GM21360 (cell line): ENCODE results near the gene TUBGCP3.

Source experiments
- ATAC-seq: cut with Tn5 transposase; IDR thresholded peaks from one replicate; pipeline ENCODE4 v1.9.1; 2021; ENCODE audit warnings: mild to moderate bottlenecking, moderate library complexity; ENCODE audit not compliant: unreplicated experiment

Gene TUBGCP3

DNA sequence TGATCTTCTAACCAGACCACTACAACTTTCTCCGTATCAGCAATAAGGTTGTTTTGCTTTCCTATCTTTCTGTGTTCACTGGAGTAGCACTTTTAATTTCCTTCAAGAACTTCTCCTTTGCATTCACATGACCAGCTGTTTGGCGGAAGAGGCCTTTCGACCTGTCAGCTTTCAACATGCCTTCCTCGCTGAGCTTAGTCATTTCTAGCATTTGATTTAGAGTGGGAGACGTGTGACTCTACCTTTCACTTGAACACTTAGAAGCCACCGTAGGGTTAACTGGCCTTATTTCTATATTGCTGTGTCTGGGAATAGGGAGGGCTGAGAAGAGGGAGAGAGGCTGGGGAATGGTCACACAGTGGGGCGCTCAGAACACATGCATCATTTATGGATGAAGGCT, 104.7 kb downstream of the TUBGCP3 start:
- no peak for ATAC-seq

DNA sequence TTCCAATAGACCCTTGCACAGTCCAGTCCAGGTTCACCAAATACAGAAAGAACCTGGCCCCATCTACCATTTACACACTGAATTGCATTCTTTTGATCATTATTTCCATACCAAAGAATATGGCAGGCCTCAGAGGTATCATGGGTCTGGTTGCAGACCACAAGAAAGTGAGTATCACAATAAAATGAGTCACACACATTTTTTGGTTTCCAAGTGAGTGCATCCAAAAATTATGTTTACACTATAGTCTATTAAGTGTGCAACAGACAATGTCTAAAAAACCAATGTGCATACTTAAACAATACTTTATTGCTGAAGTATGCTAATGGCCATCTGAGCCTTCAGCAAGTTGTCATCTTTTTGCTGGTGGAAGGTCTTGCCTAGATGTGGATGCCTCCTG, 106.5 kb downstream of the TUBGCP3 start:
- no peak for ATAC-seq

DNA sequence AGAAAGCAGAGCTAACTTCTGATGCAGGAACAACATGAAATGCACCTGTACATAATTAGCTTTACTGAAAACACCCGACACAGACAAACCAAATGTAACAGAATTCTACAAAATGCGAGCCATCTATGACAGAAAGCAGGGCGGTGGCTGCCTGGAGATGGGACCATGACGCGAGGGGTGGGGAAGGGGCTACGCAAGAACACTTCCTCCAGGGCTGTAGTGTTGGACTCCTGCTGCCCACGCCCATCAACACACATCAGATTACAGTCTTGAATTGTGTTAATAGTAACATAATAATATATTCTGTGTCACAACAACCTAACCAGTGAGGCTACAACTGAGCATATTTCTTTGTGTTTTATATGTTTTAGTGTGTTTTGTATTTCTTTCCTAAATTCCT, 108.6 kb downstream of the TUBGCP3 start:
- no peak for ATAC-seq

GRCh38 chr13:112477070-112477619, 110.8 kb downstream of the TUBGCP3 start:
- ATAC-seq: no peak

- no peak for ATAC-seq
Measured at GRCh38 chr13:112475889-112476288, 112.1 kb downstream of the TUBGCP3 start.

DNA sequence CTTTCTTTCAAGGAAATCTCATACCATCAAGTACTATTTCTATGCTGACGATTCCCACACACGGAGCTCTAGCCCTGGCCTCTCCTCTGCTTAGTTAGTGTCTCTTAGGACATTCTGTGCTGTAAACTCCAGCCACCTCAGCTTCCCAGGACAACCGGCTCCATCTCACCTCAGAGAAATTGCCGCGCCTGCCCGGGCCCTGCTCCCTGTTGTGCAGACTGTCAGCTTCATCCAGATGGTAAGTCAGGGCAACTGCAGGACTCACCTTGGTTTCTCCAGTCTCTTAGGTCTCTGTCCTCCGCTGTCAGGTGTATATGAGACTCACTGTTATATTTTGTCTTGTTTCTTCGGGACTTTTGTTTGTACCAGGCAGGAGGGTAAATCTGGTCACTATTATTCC, 113.1 kb downstream of the TUBGCP3 start:
- ATAC-seq: no peak

GRCh38 chr13:112473818-112474217, 114.1 kb downstream of the TUBGCP3 start:
- no peak for ATAC-seq

- ATAC-seq: no peak
Measured at GRCh38 chr13:112469071-112469745, 118.7 kb downstream of the TUBGCP3 start.

- no peak for ATAC-seq
Measured at GRCh38 chr13:112468069-112468468, 119.9 kb downstream of the TUBGCP3 start.

- no peak for ATAC-seq
Measured at GRCh38 chr13:112467236-112467635, 120.7 kb downstream of the TUBGCP3 start.

- ATAC-seq: no peak
Measured at GRCh38 chr13:112466132-112467058, 121.6 kb downstream of the TUBGCP3 start.

GRCh38 chr13:112465251-112466131, 122.5 kb downstream of the TUBGCP3 start:
- no peak for ATAC-seq

DNA sequence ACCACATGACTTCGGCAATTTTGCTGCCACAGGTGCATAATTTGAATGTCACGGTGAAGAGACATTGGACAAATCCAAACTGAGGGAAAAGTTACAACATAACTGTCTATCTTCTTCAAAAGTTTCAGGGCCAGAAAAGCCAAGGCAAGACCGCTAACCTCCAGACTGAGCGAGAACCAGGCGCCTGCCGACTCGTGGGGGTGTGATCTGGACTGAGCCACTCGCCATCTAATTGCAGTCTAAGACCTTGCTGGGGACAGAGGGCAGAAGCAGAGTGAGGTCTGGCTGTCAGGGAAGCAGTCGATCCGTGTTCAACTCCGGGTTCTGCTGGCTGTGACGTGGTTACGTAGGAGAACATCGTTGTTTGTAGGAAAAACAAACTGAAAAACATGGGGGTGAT, 123.2 kb downstream of the TUBGCP3 start:
- no peak for ATAC-seq

DNA sequence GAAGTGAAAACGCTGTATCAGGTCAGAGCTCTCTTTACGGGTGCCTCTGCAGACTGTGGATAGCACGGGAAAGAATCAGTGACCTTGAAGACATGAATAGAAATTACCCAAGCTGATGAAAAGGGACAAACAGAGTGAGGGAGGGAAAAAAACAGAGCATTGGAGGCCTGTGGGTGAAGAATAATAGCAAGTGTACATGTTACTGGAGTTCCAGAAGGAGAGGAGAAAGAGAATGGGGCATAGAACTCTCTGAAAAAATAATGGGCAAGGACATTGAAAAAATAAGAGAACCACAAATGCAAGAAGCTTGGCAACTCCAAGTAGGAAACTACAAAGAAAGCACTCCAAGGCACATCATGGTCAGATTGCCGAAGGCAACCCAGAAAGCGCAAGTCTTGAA, 125.5 kb downstream of the TUBGCP3 start:
- ATAC-seq: no peak

DNA sequence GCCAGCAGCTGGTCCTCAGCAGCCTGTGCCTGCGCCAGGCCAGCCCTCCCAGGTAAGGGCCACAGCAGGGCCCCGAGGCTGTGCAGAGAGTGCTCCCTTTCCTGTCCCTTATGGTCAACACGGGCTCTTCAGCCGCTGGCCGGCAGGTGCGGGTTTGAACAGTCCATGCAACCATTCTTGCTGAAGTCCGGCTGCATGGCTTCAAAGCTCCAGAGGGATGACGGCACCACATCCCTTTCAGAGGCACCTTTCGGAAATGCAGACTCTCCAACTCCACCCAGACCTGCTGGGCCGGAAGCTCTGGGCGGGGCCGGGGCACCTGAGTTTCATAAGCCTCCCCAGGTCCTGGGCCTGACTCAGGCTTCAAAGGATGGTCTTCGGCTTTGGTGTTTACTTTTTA, 130.5 kb downstream of the TUBGCP3 start:
- no peak for ATAC-seq

DNA sequence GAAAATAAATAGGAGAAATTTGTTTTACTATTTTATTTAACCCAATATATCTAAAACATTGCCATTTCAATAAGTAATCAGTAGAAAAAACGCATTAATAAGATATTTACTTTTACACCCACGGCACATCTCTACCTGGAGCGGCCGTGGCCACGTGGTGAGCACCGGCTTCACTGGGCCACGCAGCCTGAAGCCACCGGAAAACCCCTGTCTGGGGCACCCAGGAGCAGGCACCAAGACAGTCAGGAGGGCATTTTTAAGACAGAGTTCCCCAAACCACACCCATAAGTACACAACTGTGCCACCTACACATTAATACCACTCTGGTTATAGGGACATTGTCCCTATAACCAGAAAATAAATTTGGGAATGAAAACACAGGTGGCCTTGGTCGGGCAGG, 130.9 kb downstream of the TUBGCP3 start:
- no peak for ATAC-seq

- ATAC-seq: no peak
Measured at GRCh38 chr13:112456138-112457056, 131.6 kb downstream of the TUBGCP3 start.

GRCh38 chr13:112455476-112456059, 132.4 kb downstream of the TUBGCP3 start:
- no peak for ATAC-seq

- no peak for ATAC-seq
Measured at GRCh38 chr13:112454648-112455334, 133.2 kb downstream of the TUBGCP3 start.
